Thoracic aorta (tissue), 2 donors: ENCODE results near the gene JAML. TPM values are rescaled to one million over a fixed set of nuclear protein-coding genes. Genes with fewer than 3 reads are reported as not detected.

Source experiments
- ATAC-seq: fragments of 150-250 bp; one replicate; pipeline ENCODE4 v1.8.0; 2017; ENCODE audit warnings: low read depth; ENCODE audit not compliant: insufficient number of reproducible peaks, low FRiP score
- DNase-seq: peaks from one replicate; pipeline ENCODE4 v3.0.0-alpha.2; 2020; ENCODE audit warnings: low spot score
- H3K27ac ChIP-seq, 2 donors: fragments of 200-600 bp; sonication (generic); 1 replicate in 1 of 2; 2 replicates in 1 of 2; pipeline ENCODE4 v1.5.1; 2016; ENCODE audit warnings: mild to moderate bottlenecking in 2 of 2, moderate library complexity in 2 of 2
- H3K27me3 ChIP-seq: fragments of 200-600 bp; sonication (generic); replicated peaks from 2 replicates; pipeline ENCODE4 v1.6.0; 2016; ENCODE audit warnings: mild to moderate bottlenecking; ENCODE audit not compliant: insufficient read depth
- H3K36me3 ChIP-seq: fragments of 200-600 bp; sonication (generic); one replicate; pipeline ENCODE4 v1.5.1; 2016
- H3K4me1 ChIP-seq, 2 donors: fragments of 200-600 bp; sonication (generic); 1 replicate in 1 of 2; 2 replicates in 1 of 2; pipeline versions ENCODE4 v1.5.1 to v1.6.0; 2016; ENCODE audit warnings: low read depth in 2 of 2, mild to moderate bottlenecking in 1 of 2; ENCODE audit not compliant: control insufficient read depth in 1 of 2
- H3K4me3 ChIP-seq: fragments of 200-600 bp; sonication (generic); 2 replicates; pipeline ENCODE4 v1.5.1; 2016; ENCODE audit warnings: mild to moderate bottlenecking
- H3K9me3 ChIP-seq: fragments of 200-600 bp; sonication (generic); 2 replicates; pipeline ENCODE4 v1.5.1; 2016
- total RNA-seq, 2 donors: library from RNA; depleted of rRNA; stranded (reverse); fragments of >200 nt; gene quantifications; one replicate each; pipeline versions ENCODE4 v1.1.0 to v1.2.3, GENCODE V29; 2016
- TF ChIP-seq, protein P1 (sequence below): fragments of 200-600 bp; sonication (generic); IDR thresholded peaks from one replicate; pipeline ENCODE4 v1.5.1; 2019; ENCODE audit warnings: antibody characterized with exemption

The JAML gene
- total RNA-seq, 2 donors from 2014 or later = 3.7 to 7.6 TPM

DNA sequence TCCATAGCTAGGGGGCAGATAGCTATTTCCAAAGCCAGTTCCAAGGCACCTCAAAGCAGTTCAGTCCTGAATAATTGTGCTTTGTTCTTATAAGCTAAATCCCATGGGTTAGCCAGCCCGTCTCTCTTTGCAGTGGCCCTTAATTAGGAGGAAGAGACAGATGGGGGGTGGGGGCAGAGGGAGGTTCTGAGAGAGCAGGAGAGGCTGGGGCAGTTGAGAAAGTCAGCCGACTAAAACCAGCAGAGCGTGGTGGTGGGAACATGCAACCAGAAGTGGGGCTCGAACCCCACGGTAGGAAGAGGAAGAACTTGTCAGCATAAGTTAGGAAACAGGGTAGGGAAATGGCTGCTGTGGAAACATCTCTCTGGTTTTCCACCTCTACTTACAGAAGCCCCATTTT lies 61.3 kb downstream of the JAML start:
- no peaks in the 10 kb centered on the region for H3K9me3 ChIP-seq
- no peaks in the 10 kb centered on the region for H3K27me3 ChIP-seq
- TF ChIP-seq, protein P1, sequence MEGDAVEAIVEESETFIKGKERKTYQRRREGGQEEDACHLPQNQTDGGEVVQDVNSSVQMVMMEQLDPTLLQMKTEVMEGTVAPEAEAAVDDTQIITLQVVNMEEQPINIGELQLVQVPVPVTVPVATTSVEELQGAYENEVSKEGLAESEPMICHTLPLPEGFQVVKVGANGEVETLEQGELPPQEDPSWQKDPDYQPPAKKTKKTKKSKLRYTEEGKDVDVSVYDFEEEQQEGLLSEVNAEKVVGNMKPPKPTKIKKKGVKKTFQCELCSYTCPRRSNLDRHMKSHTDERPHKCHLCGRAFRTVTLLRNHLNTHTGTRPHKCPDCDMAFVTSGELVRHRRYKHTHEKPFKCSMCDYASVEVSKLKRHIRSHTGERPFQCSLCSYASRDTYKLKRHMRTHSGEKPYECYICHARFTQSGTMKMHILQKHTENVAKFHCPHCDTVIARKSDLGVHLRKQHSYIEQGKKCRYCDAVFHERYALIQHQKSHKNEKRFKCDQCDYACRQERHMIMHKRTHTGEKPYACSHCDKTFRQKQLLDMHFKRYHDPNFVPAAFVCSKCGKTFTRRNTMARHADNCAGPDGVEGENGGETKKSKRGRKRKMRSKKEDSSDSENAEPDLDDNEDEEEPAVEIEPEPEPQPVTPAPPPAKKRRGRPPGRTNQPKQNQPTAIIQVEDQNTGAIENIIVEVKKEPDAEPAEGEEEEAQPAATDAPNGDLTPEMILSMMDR = no peak
- H3K36me3 ChIP-seq = no peaks in the 10 kb centered on the region
- H3K4me1 ChIP-seq = no peaks in the 10 kb centered on the region
- H3K4me3 ChIP-seq = no peak overlapping the region
- ATAC-seq (no peak), DNase-seq (no peak)
- H3K27ac ChIP-seq = no peak overlapping the region

DNA sequence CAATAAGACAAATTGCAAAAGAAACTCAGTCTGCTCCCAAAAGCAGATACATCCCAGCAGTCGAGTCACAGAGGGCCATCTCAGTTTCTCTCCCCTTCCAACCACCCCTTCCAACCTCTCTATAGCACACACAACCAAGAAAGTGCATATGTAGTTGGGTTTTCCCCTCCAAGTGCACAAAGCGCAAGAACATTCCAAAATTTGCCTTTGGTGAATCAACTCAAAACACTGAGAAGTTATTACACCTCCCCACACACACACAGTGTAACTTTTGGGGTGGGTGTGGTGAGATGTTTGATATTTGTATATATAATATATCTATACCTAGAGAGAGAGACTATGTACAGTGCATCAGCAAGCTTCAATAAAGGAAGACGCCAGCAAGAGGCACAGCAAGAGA lies 62.0 kb downstream of the JAML start:
- H3K9me3 ChIP-seq = no peaks in the 10 kb centered on the region
- TF ChIP-seq, protein P1 = no peak
- H3K27me3 ChIP-seq = no peaks in the 10 kb centered on the region
- ATAC-seq = no peak
- no peak overlapping the region for H3K27ac ChIP-seq
- no peak for DNase-seq
- H3K4me1 ChIP-seq = no peaks in the 10 kb centered on the region
- no peak overlapping the region for H3K4me3 ChIP-seq
- no peaks in the 10 kb centered on the region for H3K36me3 ChIP-seq

DNA sequence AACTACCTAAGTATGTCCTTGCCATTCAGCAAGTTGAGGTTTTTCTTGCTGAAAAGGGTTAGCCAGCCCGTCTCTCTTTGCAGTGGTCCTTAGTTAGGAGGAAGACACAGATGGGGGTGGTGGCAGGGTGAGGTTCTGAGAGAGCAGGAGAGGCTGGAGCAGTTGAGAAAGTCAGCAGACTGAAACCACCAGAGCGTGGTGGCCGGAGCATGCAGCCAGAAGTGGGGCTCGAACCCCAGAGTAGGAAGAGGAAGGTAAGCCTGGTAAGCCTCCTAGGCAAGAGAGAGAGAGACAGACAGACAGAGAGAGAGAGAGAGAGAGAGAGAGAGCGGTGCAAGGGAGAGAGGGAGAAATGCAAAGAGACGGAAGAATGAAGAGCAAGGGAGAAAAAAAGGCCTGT lies 63.0 kb downstream of the JAML start:
- H3K4me3 ChIP-seq = no peak overlapping the region
- DNase-seq (no peak), ATAC-seq (no peak)
- H3K36me3 ChIP-seq = no peaks in the 10 kb centered on the region
- TF ChIP-seq, protein P1 = no peak
- no peaks in the 10 kb centered on the region for H3K27me3 ChIP-seq
- no peaks in the 10 kb centered on the region for H3K9me3 ChIP-seq
- H3K27ac ChIP-seq = no peak overlapping the region
- H3K4me1 ChIP-seq = no peaks in the 10 kb centered on the region

GRCh38 chr11:118157186-118157895 lies 67.5 kb downstream of the JAML start:
- H3K4me1 ChIP-seq = peaks cover 0 to 9% of the 10 kb centered on the region in 2 donors
- H3K36me3 ChIP-seq = no peaks in the 10 kb centered on the region
- H3K9me3 ChIP-seq = no peaks in the 10 kb centered on the region
- ATAC-seq (no peak), DNase-seq (no peak)
- peaks cover 7% of the 10 kb centered on the region for H3K27me3 ChIP-seq
- TF ChIP-seq, protein P1 = no peak
- H3K4me3 ChIP-seq = no peak overlapping the region
- H3K27ac ChIP-seq = no peak overlapping the region

GRCh38 chr11:118156531-118157185 lies 68.2 kb downstream of the JAML start:
- DNase-seq (no peak), ATAC-seq (no peak)
- H3K27me3 ChIP-seq = peaks cover 12% of the 10 kb centered on the region
- H3K4me1 ChIP-seq = peaks cover 0 to 15% of the 10 kb centered on the region in 2 donors
- no peak overlapping the region for H3K27ac ChIP-seq
- H3K9me3 ChIP-seq = no peaks in the 10 kb centered on the region
- TF ChIP-seq, protein P1 = no peak
- H3K36me3 ChIP-seq = no peaks in the 10 kb centered on the region
- no peak overlapping the region for H3K4me3 ChIP-seq
